ENCODE data around the gene RGMB.
"Not testable (repeated sequence)": the region's sequence is repeated elsewhere in the genome, so short reads cannot be mapped to it uniquely, and the experiment has no call there.

The RGMB gene

DNA sequence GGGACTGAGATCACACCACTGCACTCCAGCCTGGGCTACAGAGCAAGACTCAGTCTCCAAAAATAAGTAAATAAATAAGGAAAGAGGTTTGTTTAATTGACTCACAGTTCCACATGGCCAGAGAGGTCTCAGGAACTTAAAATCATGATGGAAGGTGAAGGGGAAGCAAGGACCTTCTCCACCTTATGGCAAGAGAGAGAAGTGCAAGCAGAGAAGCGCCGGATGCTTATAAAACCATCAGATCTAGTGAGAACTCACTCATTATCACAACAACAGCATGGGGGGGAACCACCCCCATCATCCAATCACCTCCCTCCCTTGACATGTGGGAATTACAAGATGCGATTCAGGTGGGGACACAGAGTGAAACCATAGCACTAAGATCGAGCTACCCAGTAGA, 22.8 kb upstream of the RGMB start:
- H3K27me3 ChIP-seq (replicated peaks; ENCODE audit: insufficient read depth, low read length): no peaks in the 10 kb centered on the region
- DNase-seq: no peak
- H3K79me2 ChIP-seq (ENCODE audit: low read length): no peaks in the 10 kb centered on the region
- no peak overlapping the region for H2AFZ ChIP-seq (ENCODE audit: low read length)
- H4K20me1 ChIP-seq (ENCODE audit: insufficient read depth, low read length): no peaks in the 10 kb centered on the region
- H3K9me2 ChIP-seq (replicated peaks; ENCODE audit: insufficient read depth, low read length): no peaks in the 10 kb centered on the region
- H3F3A ChIP-seq (ENCODE audit: insufficient read depth, low read length): no peaks in the 10 kb centered on the region
- no peak overlapping the region for H3K27ac ChIP-seq (ENCODE audit: low read length)
- no peak overlapping the region for H3K9ac ChIP-seq (ENCODE audit: low read length)
- H3K9me3 ChIP-seq (replicated peaks; ENCODE audit: insufficient read depth, low read length): no peaks in the 10 kb centered on the region
- TF ChIP-seq CTCF (IDR thresholded peaks at IDR 0.05; ENCODE audit: low read length) (peak; percentile 30), EZH2 (optimal IDR thresholded peaks at IDR 0.05; ENCODE audit: low read depth, low read length) (no peak)
- no peaks in the 10 kb centered on the region for H3K36me3 ChIP-seq (replicated peaks; ENCODE audit: insufficient read depth, low read length)
- no peak overlapping the region for H3K4me3 ChIP-seq (ENCODE audit: low read length)
- H3K4me1 ChIP-seq (ENCODE audit: low read length): no peaks in the 10 kb centered on the region
- no peak overlapping the region for H3K4me2 ChIP-seq (ENCODE audit: low read depth, low read length)

DNA sequence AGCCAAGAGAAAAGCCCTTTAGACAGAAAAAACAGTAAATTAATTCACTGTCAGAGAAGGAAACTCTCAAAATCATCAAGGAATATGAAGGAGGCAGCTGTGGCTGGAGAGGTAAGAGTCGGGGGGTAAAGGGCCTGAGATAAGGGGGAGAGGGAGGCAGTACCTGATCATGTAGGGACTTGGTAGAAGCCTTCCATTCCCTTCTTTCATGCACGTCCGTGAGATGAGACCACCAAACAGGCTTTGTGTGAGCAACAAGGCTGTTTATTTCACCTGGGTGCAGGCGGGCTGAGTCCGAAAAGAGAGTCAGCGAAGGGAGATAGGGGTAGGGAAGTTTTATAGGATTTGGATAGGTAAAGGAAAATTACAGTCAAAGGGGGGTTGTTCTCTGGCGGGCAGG, 21.1 kb upstream of the RGMB start:
- H3F3A ChIP-seq (ENCODE audit: insufficient read depth, low read length); H3K4me2 ChIP-seq (ENCODE audit: low read depth, low read length); H3K4me1 ChIP-seq (ENCODE audit: low read length); H3K4me3 ChIP-seq (ENCODE audit: low read length); H3K79me2 ChIP-seq (ENCODE audit: low read length); H3K27ac ChIP-seq (ENCODE audit: low read length); H3K36me3 ChIP-seq (replicated peaks; ENCODE audit: insufficient read depth, low read length); DNase-seq; H3K27me3 ChIP-seq (replicated peaks; ENCODE audit: insufficient read depth, low read length); H3K9me3 ChIP-seq (replicated peaks; ENCODE audit: insufficient read depth, low read length); H3K9ac ChIP-seq (ENCODE audit: low read length); H4K20me1 ChIP-seq (ENCODE audit: insufficient read depth, low read length); H2AFZ ChIP-seq (ENCODE audit: low read length); H3K9me2 ChIP-seq (replicated peaks; ENCODE audit: insufficient read depth, low read length): not testable (repeated sequence)

DNA sequence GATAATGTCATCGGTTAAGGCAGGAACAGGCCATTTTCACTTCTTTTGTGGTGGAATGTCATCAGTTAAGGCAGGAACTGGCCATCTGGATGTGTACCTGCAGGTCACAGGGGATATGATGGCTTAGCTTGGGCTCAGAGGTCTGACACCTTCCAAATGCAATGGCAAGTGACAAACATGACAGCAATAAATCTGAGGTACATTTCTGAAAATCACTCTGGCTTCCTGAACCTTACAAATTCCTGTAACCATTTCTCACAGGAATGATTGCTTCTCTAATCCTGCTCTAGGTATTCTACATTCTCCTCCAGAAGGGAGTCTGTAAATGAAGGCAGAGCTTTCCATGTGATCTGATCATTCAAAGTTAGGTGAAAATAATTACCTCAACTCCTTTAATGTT, 20.7 kb upstream of the RGMB start:
- DNase-seq; H3K27ac ChIP-seq (ENCODE audit: low read length); H3K27me3 ChIP-seq (replicated peaks; ENCODE audit: insufficient read depth, low read length); H3K79me2 ChIP-seq (ENCODE audit: low read length); H3K4me2 ChIP-seq (ENCODE audit: low read depth, low read length); H4K20me1 ChIP-seq (ENCODE audit: insufficient read depth, low read length); H3K36me3 ChIP-seq (replicated peaks; ENCODE audit: insufficient read depth, low read length); H3K9me3 ChIP-seq (replicated peaks; ENCODE audit: insufficient read depth, low read length); H3K9me2 ChIP-seq (replicated peaks; ENCODE audit: insufficient read depth, low read length); H2AFZ ChIP-seq (ENCODE audit: low read length); H3K4me1 ChIP-seq (ENCODE audit: low read length); H3F3A ChIP-seq (ENCODE audit: insufficient read depth, low read length); H3K4me3 ChIP-seq (ENCODE audit: low read length); H3K9ac ChIP-seq (ENCODE audit: low read length): not testable (repeated sequence)

DNA sequence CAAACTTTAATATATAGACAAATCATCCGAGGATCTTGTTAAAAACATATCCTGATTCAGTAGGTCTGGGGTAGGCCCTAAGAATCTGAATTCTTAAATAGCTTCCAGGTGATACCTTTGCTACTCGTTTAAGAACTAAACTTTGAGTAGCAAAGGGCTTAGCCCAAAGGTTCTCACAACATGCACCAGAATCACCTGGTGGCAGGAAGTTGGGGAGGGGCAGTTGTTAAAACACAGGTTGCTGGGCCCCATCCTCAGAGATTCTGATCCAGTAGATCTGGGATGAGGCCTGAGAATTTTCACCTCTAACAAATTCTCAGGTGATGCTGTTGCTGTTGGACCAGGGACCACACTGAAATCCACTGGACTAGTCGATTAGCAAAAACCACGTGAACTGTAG, 20.0 kb upstream of the RGMB start:
- Histone ChIP-seq H3K4me2 (ENCODE audit: low read depth, low read length) (no peak overlapping the region), H3K9me3 (replicated peaks; ENCODE audit: insufficient read depth, low read length) (no peaks in the 10 kb centered on the region), H3K4me3 (ENCODE audit: low read length) (no peak overlapping the region), H2AFZ (ENCODE audit: low read length) (no peak overlapping the region), H3K9me2 (replicated peaks; ENCODE audit: insufficient read depth, low read length) (no peaks in the 10 kb centered on the region), H3K27ac (ENCODE audit: low read length) (no peak overlapping the region), H3F3A (ENCODE audit: insufficient read depth, low read length) (no peaks in the 10 kb centered on the region), H3K36me3 (replicated peaks; ENCODE audit: insufficient read depth, low read length) (no peaks in the 10 kb centered on the region), H3K9ac (ENCODE audit: low read length) (no peak overlapping the region), H3K79me2 (ENCODE audit: low read length) (no peaks in the 10 kb centered on the region), H3K27me3 (replicated peaks; ENCODE audit: insufficient read depth, low read length) (no peaks in the 10 kb centered on the region), H3K4me1 (ENCODE audit: low read length) (no peaks in the 10 kb centered on the region), H4K20me1 (ENCODE audit: insufficient read depth, low read length) (no peaks in the 10 kb centered on the region)
- DNase-seq: no peak
- TF ChIP-seq EZH2 (optimal IDR thresholded peaks at IDR 0.05; ENCODE audit: low read depth, low read length) (no peak), EZH2phosphoT487 (IDR thresholded peaks at IDR 0.05; ENCODE audit: low read length) (no peak), CTCF (IDR thresholded peaks at IDR 0.05; ENCODE audit: low read length) (no peak)

Measured in MM.1S (cell line).